Stimulated activated CD4-positive, alpha-beta T cell treated with anti-CD3 and anti-CD28 coated beads, Interleukin-4, amount 100 ng/mL, for 1 hour (primary cell): ENCODE results near the gene BCL11B.

Source experiments
- DNase-seq: peaks from one replicate; pipeline ENCODE4 v3.0.0-alpha.2; 2020

The BCL11B gene

DNA sequence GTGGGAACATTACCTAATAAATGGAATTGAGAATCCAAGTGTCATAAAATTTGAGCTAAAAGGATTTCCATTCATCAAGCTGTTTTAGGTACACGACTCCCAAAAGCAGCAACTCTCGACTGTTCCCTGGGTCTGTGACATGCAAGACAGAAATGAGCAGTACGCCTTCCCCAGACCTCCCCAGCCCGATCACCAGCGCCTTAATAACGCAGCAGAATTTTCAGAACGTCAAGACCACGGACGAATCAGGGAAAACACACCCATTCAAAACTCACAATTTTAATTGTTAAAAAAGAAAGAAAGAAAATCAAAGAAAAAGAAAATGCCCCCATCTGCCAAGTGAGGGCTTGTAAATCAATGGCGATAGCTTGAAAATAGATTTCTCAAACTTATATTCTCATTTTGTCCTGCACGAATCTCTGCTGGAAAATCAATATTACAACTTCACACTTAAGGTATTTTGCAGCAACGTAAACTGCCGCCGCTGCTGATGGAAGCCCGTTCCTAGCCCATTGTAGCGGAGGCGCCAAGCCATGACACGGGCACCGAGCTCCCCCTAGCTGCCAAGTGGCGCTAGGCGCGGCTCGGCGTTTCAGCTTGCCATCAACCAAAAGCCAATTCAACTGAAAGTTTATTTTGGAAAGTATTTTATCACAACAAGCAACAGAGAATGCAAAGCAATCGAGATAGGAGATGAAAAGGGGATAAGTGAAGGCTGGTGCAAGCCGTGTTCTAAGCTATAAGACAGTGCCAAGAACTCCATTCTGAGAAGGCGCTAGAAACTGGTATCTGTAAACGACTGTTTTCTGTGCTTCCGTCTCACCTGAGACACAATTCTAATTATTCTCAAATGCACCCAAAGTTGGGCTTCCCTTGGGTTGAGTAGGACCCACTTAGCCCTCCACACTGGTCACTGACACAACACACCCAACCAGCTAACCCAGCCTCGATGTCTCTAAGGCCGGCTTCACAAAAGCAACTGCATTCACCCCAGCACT is 5.5 kb downstream of the BCL11B start:
- peak; percentile 89 for DNase-seq

DNA sequence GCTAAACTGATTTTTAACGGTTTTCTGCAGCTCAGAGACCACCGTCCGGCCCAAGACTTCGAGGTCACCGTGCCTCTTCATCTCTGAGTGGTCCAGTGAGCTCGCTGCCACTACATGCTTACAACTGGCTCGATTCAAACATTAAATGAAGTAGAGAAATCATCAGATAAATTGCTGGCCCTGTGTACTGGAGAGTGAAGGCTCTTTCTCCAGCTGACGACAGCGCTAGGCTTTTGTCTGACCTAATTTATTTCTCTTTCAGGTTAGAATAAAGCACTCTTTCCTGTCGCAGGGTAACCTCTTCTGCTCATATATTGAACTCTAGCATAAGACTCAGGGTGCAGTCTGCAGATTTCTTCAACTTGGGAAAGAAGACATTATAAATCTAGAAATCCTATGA is 6.4 kb downstream of the BCL11B start:
- no peak for DNase-seq

DNA sequence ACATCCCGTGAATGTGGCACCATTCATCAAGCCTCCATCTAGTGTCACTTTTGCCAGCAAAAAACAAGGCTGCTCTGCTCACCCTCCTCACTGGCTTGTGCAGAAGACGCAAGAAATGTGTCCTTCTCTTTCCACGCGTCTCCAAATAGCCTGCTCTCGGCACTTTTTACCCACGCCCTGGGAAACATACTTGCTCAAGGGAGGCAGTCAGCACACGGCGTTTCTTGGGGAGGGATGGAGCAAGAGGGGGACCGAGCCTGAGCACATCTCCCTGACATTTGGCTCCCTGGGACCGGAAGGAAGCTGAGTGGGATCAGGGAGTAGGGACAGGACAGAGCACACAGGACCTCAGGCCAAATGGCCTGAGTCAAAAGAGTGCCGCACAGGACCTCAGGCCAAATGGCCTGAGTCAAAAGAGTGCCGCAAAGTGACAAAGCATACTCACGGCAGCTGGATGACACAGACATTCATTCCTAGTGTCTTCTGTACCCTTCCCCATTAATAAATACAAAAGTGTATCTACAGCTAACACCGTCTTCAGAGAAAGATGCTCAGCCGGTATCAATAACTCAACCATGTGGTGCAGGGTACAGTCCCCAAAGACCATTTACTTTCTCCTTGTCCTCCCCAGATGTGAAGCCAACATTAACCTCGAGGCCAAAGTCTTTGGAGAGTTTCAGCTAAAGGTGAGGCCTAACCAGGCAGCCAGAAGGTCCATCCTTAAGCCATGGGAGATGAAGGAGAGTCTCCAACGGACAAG is 7.1 kb downstream of the BCL11B start:
- DNase-seq: peak; percentile 12

DNA sequence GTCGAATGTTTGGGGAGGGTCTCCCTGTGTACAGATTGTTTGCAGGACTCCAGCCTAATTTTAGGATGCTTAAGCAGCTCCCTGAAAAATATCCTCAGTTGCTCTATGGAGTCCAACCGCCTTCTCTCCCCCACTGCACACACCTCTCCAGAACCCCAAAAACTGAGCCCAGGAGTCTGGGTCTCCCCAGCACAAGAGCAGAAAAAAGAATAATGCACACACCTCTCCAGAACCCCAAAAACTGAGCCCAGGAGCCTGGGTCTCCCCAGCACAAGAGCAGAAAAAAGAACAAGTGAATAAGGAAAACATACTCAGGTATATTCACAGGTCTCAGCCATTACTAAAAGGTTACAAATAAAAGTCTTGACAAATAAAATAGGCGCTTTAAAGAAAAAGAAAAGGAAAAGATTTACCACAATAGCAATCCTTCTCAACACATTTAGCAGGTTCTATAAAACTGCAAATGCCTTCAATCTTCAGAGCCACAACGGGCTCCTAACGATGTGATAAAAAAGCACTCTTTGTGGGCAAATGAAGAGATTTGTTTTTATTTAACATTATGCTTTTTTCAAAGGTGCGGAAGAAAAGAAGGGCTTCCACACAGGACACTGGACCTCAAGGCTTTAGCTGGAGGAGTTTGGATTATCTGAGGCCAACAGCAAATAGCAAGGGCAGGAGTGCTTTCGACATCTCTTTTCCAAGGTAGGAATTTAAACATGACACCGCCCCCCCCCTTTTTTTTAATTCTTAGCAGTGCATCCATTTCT is 8.2 kb downstream of the BCL11B start:
- DNase-seq: no peak

DNA sequence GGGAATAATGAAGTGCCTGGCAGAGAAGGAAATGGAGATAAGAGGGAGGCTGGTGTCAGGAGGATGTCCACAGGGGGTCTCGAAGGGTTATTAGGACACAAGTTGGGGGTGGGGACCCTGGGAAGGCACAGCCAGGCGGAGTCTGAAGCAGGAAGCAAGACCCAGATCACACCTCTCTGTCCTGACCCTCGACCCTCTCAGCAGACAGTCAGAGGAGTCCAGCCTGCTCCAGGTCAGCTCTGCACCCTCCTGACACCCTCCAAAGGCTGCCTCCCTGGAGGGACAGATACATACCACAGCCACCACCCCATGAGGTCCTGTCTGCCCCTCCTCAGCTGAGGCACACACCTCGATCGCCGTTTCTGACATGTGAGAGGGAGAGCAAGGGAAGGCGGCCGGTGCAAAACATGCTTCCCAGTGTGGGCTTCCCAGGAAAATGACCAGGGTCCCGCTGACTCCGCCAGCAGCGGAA is 9.0 kb downstream of the BCL11B start:
- DNase-seq: no peak

DNA sequence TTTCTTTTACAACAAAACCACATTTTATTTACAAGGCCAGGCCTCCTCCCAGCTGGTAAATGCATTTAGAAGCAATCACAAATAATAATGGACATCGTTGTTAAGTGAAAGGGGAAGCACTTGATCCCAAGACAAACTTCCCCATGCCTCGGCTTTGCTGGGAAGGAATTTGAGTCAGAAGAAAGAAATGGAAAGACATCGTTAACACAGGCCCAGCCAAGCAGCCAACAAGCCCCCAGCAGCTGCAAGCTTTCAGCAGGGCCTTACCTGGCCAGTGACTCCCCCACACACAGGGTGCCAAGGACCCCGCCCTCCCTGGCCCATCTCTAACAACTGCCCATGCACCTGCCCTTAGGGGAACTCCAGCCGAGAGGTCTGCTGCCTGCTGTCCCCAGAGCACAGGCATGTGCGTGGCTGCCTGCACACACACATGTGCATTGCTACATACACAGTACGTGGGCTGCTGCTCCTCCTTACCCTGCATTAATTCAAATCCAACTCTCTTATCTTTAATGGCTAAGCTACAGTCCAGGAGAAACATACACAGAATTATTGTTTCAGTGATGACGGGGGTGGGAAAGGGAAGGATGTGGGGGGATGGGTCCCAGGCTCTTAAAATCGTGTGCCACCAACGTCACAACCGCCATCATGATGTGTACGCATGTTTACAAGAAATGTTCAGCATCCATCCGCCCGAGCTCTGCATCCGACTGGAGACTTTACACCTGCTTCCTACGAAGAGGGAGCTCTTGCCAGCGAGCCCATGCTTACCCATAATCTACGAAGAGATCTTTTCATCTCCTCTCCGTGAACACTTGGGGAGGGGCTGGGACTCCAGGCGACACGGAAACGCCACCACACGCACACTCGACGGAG is 9.8 kb downstream of the BCL11B start:
- DNase-seq: peak; percentile 58

DNA sequence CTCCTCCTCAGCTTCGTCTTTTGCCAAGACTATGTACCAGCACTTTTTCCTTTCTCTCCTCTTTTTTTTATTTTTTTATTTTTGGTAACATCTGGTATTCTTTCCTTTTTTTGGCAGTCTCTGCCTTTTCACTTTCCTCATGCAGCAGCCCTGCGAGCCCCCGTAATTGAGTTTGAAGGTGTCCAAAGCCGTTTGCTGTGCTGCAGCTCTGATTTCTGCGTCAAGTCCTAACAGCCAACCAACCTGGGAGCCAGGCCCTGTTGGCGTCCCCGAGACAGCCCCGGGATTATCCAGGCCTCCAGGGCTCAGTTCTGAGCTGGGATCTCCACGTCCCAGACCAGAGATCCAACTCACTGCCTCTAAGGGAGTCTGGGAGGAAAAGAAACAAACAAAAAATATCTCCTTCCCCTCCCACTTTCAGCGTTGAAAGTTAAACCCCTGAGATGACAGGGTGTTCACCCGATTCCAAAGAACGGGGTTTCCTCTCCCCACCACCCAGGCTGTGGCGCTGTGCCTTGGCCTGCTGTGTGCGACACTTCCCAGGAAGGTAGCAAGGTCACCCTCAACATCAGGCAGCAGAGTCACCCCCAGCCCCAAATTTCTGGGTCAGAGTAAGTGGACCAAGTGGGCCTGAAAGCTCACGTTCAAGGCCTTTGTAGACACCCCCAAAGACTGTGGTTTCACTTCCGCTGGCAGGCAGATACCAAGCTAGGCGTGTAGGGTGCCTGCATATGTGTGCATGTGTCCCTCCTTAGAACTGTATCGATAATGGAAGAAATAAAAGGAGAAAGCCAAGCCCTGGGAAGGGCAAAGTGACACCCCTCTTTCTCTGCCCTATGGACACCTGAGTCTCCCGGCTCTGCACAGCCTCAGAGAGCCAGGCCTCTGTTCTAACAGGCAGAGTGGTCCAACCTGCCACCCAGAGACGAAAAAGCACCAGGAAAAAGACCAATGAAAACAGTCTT is 11.1 kb downstream of the BCL11B start:
- DNase-seq: peak; percentile 38

DNA sequence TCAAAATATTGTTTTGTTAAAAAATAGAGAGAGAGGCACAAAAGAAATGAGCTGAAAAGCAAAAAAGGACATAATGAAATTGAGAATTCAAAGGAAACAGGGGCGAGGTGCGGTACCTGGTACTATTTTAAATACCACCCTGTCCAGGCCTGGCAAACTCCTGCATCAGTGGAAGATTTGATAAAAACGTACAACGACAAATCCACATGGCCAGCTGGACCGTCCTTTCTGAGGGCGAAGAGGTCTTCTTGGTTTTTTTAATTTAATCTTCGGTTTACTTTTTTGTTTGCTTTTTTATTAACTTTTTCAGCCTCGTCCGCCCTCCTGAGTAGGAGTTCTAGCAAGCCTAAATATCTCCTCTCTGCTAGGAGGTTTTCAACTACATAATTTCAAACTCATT is 11.9 kb downstream of the BCL11B start:
- no peak for DNase-seq

DNA sequence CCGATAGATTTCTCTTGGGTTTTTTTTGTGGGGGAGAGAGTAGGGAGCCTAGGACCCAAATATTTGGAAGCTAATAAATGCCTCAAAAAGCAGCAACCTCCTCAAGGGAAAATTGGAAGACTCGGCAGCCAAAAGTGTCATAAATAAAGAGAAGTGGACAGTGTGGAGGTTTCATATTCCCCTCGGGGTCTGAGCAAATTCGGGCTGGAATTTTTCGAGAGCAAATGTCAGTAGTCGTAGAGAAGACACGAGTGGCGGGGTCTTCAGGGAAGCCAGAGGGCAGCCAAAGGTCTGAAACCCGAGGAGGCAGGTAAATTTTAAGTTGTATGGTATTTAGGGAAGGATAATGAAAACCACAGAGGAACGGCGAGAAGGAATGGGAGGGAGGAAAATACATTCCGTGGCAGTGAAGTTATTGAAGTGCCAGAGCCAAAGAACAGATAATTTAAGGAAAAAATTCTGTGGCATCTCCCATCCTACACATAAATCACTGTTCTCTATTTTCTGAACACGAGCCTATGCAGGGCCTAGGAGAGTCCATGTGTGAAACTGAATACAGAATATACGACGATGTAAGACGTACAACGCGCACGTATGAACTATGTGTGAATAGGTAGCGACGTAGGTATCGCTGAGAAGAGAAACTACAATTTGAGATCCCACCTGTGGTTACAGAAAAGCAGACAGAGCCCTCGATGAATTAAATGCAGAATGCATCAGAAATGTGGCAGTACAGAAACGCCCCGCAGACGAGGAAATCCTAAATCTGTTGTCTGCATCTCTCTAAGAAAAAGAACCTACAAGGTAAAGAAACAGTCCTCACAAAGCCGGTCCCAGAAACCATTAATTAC is 12.9 kb downstream of the BCL11B start:
- DNase-seq: peak; percentile 27

DNA sequence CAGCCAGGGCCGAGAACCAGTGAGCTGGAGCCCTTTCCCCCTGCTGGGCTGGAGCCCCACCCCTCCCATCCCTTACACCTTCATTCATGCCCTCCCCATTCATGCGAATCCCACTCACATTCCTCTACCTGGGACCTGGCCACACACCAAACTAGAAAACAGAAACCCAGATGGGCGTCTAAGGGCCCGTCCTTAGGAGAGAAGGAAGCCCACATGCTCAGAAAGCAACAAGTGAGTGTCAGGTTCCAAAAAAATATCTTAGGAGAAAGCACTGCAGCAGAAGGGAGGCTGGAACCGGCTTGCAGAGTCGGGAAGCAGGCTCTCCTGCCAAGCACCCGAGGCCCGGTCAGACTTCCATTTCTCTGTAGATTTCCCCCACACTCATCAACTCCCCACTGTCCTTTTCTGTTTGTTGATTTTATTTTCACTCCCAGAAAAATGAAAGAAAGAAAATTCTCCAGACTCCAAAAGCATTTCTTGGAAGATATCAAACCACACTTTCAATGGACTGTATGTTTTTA is 13.6 kb downstream of the BCL11B start:
- DNase-seq: no peak

DNA sequence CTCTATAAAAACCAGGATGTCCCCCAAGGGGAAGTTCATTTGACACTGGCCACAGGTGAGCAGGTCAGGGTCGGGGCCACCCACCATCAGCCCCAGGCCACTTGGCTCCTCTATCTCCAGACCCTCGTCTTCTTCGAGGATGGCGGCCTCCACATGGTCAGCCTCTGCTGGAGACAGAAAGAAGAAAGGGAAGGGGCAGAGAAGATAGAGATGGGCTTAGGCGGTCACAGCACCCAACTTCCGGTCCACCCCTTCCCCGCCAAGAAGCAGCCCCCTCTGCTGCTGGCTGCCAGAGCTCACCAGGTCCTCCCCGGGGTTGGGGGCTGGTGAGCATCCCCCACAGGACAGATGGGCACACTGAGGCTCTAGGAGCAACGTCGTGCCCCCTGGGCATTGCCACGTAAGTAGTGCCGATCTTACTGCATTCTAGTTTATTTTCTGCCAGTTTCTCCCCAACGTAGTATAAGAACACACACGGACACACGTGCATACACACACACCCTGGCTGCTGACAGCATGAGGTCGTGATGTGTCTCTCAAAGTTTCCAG is 14.2 kb downstream of the BCL11B start:
- DNase-seq: peak; percentile 18

DNA sequence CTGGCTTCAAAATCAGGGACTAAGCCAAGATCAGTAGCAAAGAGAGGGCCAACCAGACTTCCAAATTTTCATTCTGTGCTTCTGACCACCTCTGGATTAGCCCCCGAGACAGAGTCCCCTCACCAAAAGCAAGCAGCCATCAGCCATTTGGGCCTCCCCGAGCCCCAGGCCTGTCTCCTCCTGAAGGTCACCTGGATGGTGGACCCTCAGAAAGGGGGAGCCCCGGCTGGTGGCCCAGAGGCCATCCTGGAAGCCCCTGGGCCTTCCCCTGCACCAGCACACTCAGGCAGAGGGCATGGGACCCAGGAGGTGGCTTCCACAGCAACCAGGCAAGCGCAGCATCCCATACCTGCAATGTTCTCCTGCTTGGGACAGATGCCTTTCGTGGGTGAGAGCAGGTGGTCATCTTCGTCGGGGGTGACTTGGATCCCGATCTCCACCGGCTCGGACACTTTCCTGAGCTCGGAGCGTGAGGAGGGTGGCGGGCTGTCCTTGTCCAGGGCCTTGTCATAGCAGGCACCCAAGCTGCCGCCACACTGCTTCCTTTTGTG is 14.8 kb downstream of the BCL11B start:
- DNase-seq: peak; percentile 8

DNA sequence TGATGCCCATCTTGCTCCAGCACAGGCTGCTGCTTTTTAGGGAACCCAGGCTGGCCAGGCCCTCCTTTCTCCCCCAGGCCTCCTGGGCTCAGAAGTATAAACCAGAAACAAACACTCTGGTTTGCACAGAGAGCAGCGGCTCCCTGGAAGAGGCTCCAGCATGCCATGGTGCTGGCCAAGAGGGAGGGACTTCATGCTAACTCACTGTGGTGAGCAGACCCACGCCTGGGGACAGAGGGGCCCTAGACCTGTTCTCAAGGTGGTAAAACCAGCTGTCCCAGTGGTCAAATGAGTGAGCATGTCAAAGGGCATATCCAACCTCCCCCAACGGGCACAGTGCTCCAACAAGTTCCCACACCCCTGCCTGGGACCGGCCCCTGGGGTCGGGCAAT is 15.5 kb downstream of the BCL11B start:
- peak; percentile 5 for DNase-seq

DNA sequence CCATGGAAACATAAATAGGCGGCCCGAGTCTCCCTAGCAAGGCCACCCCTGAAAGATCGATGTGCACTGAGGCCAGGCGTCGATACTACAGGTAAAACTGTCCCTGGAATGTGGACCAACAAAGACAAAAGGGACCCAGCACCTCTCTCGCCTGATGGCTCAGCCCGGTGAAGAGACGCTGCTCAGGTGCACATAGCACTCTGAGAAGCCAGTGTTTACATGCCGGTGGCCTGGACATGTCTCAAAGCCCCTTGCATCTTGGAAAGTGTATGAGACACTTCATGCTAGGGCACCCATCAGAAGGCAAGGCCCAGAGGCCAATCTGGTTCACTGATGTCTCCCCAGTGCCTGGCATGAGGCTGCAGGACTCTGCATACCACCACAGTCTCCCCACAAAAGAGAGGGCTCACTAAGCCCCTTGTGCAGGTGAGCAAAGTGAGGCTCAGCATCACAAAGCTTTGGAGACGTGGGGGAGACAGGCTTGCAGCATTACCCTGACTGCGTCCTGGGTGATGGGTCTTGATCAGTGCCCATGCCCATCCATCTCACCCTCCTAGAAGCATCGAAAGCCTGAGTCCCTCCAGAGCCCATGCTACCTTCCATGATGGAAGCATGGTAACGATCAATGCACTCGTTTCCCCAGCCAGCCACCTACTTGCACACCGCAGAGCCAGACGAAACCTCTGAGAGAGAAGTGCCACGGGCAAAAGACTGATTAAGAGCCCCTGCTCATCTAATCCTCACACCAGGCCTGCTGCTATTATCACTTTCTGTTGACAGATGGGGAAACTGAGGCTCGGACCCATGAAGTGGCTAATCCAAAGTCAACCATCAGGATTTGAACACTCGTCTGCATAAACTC is 16.1 kb downstream of the BCL11B start:
- peak; percentile 11 for DNase-seq

DNA sequence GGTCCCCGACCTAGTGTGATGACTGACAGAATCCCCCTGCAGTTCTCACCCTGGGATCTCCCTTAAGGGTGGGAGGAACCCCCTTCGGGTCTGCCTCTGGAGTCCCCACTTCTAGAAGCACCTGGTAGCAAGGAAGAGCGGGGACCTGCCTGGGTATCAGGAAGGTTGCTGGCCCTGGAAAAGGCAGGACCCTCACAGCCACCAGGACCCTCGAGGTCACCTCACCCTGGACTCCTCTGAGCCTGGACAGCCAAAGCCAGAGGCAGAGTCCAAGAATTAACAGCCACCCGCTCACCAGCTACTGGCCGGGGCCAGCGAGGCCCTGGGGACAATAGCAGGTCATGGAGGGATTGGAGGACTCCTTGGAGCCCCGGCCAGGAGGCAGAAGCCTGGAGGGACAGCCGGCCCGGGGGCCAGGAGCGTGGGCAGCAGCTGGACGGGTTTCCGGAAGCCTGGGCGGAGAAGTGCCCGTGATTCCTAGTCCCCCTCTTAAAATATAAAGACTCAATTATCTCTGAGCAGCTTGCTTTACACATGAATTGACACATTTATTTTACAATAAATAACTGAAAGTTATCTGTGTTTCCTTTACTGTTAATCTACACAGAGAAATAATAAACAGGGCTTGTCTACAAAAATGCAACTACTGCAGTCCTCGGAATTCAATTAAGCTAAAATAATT is 17.5 kb downstream of the BCL11B start:
- no peak for DNase-seq

DNA sequence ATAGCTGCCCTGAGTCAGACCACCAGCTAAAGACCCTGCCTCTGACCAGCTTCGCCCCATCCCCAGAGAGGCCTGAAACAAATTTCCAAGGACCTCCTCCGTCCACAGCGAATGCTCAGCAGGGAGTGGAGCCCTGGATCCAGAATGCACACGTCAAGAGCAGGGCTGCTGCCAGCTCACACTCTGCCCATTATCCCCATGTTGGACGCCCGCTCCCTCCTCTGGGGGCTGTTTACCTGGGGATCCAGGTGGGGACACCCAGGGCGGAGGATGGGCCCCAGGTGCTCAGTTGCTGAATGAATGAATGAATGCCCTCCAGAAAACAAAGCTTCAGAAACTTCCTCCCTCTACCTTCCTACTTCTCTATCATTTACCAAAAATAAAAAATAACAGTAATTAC is 18.1 kb downstream of the BCL11B start:
- peak; percentile 2 for DNase-seq
